ENCODE results near the gene PPP1R37. TPM values are rescaled to one million over a fixed set of nuclear protein-coding genes. Genes with fewer than 3 reads are reported as not detected.

Gene PPP1R37
- total and polyA plus RNA-seq, 2 of the 8 experiments (the other 6 are each of a cell fraction or from before 2014, with no cell fraction given), result 14.6 to 25.7 TPM

DNA sequence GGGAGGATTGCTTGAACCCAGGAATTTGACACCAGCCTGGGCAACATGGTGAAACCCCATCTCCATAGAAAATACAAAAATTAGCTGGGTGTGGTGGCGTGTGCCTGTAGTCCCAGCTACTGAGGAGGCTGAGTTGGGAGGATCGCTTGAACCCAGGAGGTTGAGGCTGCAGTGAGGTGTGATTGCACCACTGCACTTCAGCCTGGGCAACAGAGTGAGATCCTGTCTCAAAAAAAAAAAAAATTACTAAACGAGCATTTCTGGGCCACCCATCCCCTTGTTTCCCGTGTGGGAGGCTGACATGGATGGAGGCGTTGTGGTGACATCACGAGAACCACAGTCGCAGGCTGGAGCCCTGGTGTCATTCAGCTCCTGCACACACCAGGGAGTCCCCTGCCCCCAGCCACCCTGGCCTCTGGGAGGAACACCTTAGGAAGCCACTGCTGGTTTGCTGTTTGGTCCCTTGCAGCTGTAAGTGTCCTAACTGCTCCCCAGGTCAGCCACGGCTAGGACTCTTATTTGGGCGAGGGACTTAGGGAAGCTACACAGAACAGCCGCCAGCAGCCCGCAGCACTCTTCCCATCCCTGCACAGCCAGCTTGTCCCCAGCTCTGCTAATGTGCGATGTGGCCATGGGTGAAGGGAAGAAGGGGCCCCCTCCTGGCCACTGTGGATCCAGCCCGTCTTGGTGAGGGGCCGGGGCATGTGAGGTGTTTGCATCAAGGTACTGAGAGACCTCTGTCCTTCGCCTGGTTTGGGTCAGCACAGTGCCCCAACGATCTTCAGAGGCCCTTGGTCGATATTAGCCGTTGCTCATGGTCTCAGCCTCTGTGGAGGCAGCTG is 55.1 kb downstream of the PPP1R37 start (continued):
- no peak for TF ChIP-seq KDM4A (IDR thresholded peaks at IDR 0.05; ENCODE audit: low read depth, low read length, severe bottlenecking)
